ENCODE measurements around the gene FBXW5.

GRCh38 chr9:136937186-136938001, 7.1 kb downstream of the FBXW5 start:
- TF ChIP-seq POLR2A (IDR thresholded peaks at IDR 0.05; ENCODE audit: low read depth, low read length) (no peak), CTCF (IDR thresholded peaks at IDR 0.05; ENCODE audit: extremely low read depth in 1 of 2, insufficient read depth in 1 of 2, low read depth in 1 of 2, low read length in 2 of 2) (no peak), JUN (IDR thresholded peaks at IDR 0.05; ENCODE audit: borderline replicate concordance, insufficient read depth, insufficient read length, low read depth) (no peak), EZH2 (IDR thresholded peaks at IDR 0.05; ENCODE audit: borderline replicate concordance, low read depth, low read length, severe bottlenecking) (no peak)

Data from endothelial cell of umbilical vein (primary cell).